Choroid plexus epithelial cell (primary cell): ENCODE data around the gene FAU.

Experiments used
- DNase-seq: peaks from one replicate; pipeline ENCODE4 v3.0.0-alpha.2; 2010; ENCODE audit warnings: low read depth
- H3K4me3 ChIP-seq: 2 replicates; pipeline ENCODE4 v1.5.1; 2011; ENCODE audit warnings: low read depth, mild to moderate bottlenecking, control low read depth, low read length, moderate library complexity
- TF ChIP-seq, protein P1 (sequence below): conservative IDR thresholded peaks from 2 replicates; pipeline ENCODE4 v1.5.1; 2011; ENCODE audit warnings: low read depth, mild to moderate bottlenecking, control low read depth, inconsistent platforms, low read length, moderate library complexity

Gene FAU

DNA sequence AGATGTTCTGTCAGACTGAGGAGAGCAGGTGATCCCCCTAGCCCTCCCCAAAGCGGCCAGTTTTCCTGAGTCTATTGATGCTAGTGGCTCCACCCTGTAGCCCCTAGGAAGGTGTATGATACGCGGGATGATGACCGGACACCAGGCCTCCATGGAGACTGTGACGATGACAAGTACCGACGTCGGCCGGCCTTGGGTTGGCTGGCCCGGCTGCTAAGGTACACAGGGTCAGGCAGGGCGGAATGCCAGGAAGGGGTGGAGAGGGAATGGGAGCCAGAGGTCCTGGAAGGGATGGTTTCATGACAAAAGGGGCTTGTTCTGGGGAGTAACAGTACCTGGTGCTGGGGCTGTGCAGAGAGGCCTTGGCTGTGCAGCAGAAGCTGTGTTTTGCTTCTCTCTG is 34.7 kb downstream of the FAU start:
- TF ChIP-seq, protein P1, sequence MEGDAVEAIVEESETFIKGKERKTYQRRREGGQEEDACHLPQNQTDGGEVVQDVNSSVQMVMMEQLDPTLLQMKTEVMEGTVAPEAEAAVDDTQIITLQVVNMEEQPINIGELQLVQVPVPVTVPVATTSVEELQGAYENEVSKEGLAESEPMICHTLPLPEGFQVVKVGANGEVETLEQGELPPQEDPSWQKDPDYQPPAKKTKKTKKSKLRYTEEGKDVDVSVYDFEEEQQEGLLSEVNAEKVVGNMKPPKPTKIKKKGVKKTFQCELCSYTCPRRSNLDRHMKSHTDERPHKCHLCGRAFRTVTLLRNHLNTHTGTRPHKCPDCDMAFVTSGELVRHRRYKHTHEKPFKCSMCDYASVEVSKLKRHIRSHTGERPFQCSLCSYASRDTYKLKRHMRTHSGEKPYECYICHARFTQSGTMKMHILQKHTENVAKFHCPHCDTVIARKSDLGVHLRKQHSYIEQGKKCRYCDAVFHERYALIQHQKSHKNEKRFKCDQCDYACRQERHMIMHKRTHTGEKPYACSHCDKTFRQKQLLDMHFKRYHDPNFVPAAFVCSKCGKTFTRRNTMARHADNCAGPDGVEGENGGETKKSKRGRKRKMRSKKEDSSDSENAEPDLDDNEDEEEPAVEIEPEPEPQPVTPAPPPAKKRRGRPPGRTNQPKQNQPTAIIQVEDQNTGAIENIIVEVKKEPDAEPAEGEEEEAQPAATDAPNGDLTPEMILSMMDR = no peak
- no peak overlapping the region for H3K4me3 ChIP-seq
- DNase-seq = no peak

DNA sequence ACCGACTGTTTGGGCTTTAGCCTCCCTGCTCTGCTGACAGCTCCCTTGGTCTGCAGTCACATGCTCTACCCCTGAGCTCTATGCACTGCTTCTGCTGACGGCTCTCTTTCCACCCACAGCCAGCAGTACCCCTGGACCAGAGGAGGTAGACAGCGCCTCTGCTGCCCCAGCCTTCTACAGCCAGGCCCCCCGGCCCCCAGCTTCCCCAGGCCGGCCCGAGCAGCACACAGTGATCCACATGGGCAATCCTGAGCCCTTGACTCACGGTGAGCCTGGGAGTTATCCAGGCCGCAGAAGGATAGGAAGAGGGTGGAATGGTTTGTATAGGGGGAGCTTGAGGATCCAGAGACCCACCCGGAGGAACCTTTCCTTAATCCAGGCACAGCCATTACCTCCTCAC is 35.1 kb downstream of the FAU start:
- H3K4me3 ChIP-seq = no peak overlapping the region
- DNase-seq = no peak
- TF ChIP-seq, protein P1 = no peak

DNA sequence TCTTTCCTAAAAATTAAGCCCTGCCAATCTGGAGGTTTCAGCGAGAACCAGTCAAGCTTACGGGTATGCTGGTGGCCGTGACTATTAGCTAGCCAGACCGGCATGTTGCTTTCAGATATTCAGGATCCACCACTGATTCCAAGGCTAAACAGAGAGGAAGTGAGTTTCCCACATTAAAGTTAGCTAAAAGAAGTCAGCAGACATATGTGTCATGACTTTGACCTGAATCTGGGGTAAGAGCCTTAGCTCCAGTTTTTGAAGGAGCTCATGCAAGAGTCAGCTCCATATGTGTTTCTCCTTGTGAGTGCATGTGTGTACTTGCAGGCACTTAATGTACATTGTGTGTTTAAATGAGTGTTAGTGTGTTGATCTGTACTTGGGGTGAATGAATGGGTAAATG is 36.5 kb downstream of the FAU start:
- DNase-seq = no peak
- TF ChIP-seq, protein P1 = no peak
- no peak overlapping the region for H3K4me3 ChIP-seq

DNA sequence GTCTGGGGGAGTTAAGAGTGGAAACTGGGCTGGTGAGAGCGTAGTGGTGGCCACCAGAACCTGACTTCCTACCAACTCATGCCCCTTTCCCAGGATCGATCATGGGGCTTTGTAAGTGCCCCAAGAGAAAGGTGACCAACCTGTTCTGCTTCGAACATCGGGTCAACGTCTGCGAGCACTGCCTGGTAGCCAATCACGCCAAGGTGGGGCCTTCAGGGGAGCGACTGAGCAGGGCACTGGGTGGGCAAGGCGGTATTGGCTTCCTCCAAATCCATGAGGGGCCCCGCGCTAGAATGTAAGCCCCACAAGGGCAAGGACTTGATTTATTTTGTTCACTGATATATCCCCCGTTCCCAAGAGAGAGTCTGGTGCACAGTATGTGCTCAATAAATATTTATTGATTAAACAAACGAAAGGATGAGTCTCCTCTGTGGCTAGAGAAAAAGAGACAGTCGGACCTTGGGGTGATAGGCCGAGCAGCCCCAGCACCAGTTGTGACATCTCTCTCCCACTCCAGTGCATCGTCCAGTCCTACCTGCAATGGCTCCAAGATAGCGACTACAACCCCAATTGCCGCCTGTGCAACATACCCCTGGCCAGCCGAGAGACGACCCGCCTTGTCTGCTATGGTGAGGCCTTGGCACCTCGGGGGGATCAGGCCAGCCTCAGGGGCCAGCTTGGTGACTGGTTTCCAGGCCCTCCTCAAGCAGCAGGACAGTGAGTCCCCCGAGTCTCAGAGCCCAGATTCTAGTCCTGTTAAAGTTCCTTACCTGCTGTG is 37.1 kb downstream of the FAU start:
- TF ChIP-seq, protein P1 = no peak
- no peak for DNase-seq
- H3K4me3 ChIP-seq = peak overlapping the region; percentile 93

DNA sequence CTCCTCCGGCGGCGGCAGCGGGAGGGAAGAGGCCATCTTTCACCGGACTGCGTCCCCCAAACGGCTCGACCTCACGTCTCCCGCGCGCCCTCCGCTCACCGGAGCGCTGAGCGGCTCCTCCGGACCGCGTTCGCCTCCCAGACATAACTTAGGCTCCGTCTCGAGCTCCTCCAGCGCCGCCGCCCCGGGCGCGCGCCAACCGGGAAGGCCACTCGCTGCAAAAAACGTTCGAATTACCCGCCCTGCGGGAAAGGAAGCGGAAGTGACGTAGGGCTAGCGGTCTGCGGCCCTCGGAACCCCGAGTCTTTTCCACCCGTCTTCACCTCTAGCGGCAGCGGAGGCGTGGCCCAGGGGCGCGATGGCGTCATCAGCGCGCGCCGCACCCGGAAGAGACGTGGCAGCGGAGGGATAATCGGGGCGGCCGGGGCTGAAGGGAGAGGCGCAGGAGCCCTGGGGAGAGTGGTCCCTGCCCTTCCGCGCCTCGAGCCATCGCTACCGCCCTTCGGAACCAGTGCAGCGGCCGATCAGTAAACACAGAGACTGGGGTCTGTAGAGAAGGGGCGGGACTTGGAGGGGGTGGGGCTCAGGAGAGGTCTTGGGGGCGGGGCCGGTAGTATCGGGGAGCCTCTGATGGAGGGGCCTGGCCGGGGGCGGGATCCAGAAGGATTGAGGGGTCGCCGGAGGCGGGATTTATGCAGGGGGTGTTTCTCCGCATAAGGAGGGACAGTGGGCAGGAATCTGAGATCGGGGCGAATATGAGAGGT is 37.9 kb downstream of the FAU start, which contains the start of the genes CDCA5 and ZFPL1:
TSS of gene CDCA5 (minus strand) at position 207 of the 764 bp plus-strand sequence. CDS start at position 145, 62 bp downstream.
TSS of gene ZFPL1 (plus strand) at position 389 of the 764 bp plus-strand sequence. CDS start 477 bp downstream, outside the sequence.
- H3K4me3 ChIP-seq = peak within 1 kb of the TSS; percentile 93
- DNase-seq = peak; percentile 97
- TF ChIP-seq, protein P1 = peak; percentile 22

DNA sequence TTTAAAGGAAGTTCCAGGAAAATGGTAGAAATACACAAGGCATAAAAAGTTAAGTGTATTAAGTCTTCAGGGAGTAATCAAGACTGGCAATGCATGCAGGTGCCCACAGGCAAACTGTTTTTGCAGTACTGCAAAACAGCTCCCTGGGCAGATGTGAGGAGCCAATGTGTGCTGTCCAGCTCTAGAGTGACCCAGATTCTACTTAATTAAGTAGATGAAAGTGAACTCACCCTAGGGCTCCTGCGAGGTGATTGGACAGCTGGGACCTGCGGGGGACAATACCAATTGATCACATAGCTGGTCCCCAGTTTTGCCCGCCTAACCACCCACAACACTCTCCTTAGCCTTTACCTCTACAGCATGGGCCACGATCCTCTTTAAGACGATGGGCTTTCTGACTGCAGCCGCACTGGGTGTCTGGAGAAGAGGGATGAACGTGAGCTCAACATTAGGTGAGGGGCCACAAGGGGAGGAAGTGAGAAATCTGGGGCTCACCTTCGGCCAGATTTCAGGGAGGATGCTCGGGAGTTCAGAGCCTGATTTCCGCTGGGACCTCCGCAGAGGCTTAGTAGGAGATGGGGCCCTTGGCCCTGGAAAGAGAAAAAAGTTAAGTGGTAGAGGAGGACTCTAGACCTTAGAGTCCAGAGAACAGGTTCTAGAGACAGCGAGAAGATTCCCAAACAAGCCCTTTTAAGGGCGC is 38.6 kb downstream of the FAU start:
- no peak for DNase-seq
- peak overlapping the region; percentile 93 for H3K4me3 ChIP-seq
- TF ChIP-seq, protein P1 = no peak
